Neural cell (in vitro differentiated cells): ENCODE data around the gene RASD2. TPM values are rescaled to one million over a fixed set of nuclear protein-coding genes. Genes with fewer than 3 reads are reported as not detected.
A peak's percentile ranks its signal among the peaks of the same experiment; 100 is the strongest.

Source experiments
- H2AFZ ChIP-seq: fragments of 200-600, 300-800 bp; sonication (generic), shearing (Covaris generic); 2 replicates; pipeline ENCODE4 v1.6.0; 2014; ENCODE audit warnings: low read depth, mild to moderate bottlenecking, antibody characterized with exemption, low read length, moderate library complexity
- H3F3A ChIP-seq: fragments of 200-600 bp; shearing (Covaris generic); 2 replicates; pipeline ENCODE4 v1.6.1; 2016; ENCODE audit warnings: mild to moderate bottlenecking, moderate library complexity, mixed read lengths, antibody characterized with exemption, low read length; ENCODE audit not compliant: insufficient read depth, poor library complexity, severe bottlenecking
- H3K27ac ChIP-seq: fragments of 200-600, 300-800 bp; sonication (generic), shearing (Covaris generic); 2 replicates; pipeline ENCODE4 v1.5.1; 2014; ENCODE audit warnings: mild to moderate bottlenecking, low read length, moderate library complexity
- H3K27me3 ChIP-seq: fragments of 300-800, 200-600 bp; sonication (generic), shearing (Covaris generic); 2 replicates; pipeline ENCODE4 v1.6.0; 2014; ENCODE audit warnings: mild to moderate bottlenecking, low read depth, low read length, moderate library complexity; ENCODE audit not compliant: insufficient read depth
- H3K36me3 ChIP-seq: fragments of 300-800, 200-600 bp; sonication (generic), shearing (Covaris generic); 2 replicates; pipeline ENCODE4 v1.5.1; 2014; ENCODE audit warnings: mild to moderate bottlenecking, antibody characterized with exemption, low read length, moderate library complexity; ENCODE audit not compliant: insufficient read depth
- H3K4me2 ChIP-seq: fragments of 300-800, 200-600 bp; sonication (generic), shearing (Covaris generic); 2 replicates; pipeline ENCODE4 v1.6.0; 2014; ENCODE audit warnings: mild to moderate bottlenecking, low read length
- H3K4me3 ChIP-seq: fragments of 300-800, 200-600 bp; sonication (generic), shearing (Covaris generic); 2 replicates; pipeline ENCODE4 v1.5.1; 2014; ENCODE audit warnings: mild to moderate bottlenecking, low read length, moderate library complexity
- H3K79me2 ChIP-seq: fragments of 200-600 bp; shearing (Covaris generic); replicated peaks from 2 replicates; pipeline ENCODE4 v1.6.0; 2014; ENCODE audit warnings: mild to moderate bottlenecking, low read length, moderate library complexity; ENCODE audit not compliant: insufficient read depth
- H3K9ac ChIP-seq: fragments of 300-800, 200-600 bp; sonication (generic), shearing (Covaris generic); 2 replicates; pipeline ENCODE4 v1.6.1; 2016; ENCODE audit warnings: mild to moderate bottlenecking, low read length, mixed read lengths
- H3K9me2 ChIP-seq: fragments of 200-600 bp; shearing (Covaris generic); 2 replicates; pipeline ENCODE4 v1.6.1; 2016; ENCODE audit warnings: mild to moderate bottlenecking, low read length, mixed read lengths; ENCODE audit not compliant: insufficient read depth
- H3K9me3 ChIP-seq: fragments of 200-600, 300-800 bp; sonication (generic), shearing (Covaris generic); 2 replicates; pipeline ENCODE4 v1.6.1; 2016; ENCODE audit warnings: mild to moderate bottlenecking, mixed run types, low read length, moderate library complexity, mixed read lengths
- H4K20me1 ChIP-seq: fragments of 200-600 bp; shearing (Covaris generic); 2 replicates; pipeline ENCODE4 v1.6.1; 2016; ENCODE audit warnings: mild to moderate bottlenecking, mixed run types; ENCODE audit not compliant: insufficient read depth
- CTCF ChIP-seq: fragments of 450-650 bp; IDR thresholded peaks from 2 replicates; pipeline ENCODE4 v1.5.1; 2014; ENCODE audit warnings: antibody characterized with exemption, mild to moderate bottlenecking, moderate library complexity; ENCODE audit not compliant: poor library complexity, severe bottlenecking
- EP300 ChIP-seq: fragments of 450-650 bp; conservative IDR thresholded peaks from 2 replicates; pipeline ENCODE4 v1.6.1; 2014; ENCODE audit warnings: antibody characterized with exemption, mild to moderate bottlenecking, moderate library complexity; ENCODE audit not compliant: poor library complexity, severe bottlenecking
- EZH2 ChIP-seq: fragments of 200-600, 300-800 bp; shearing (Covaris generic), sonication (generic); IDR thresholded peaks from 2 replicates; pipeline ENCODE4 v1.6.1; 2014; ENCODE audit warnings: antibody characterized with exemption, low read length, borderline replicate concordance, mild to moderate bottlenecking; ENCODE audit not compliant: insufficient read depth, poor library complexity, severe bottlenecking
- MXI1 ChIP-seq: fragments of 450-650 bp; conservative IDR thresholded peaks from 2 replicates; pipeline ENCODE4 v1.6.1; 2014; ENCODE audit warnings: antibody characterized with exemption, mild to moderate bottlenecking; ENCODE audit not compliant: poor library complexity, severe bottlenecking
- POLR2AphosphoS5 ChIP-seq: IDR thresholded peaks from 2 replicates; pipeline ENCODE4 v1.6.1; 2012
- RAD21 ChIP-seq: fragments of 450-650 bp; conservative IDR thresholded peaks from 2 replicates; pipeline ENCODE4 v1.6.1; 2014; ENCODE audit warnings: antibody characterized with exemption, mild to moderate bottlenecking, moderate library complexity
- SMC3 ChIP-seq: fragments of 450-650 bp; conservative IDR thresholded peaks from 2 replicates; pipeline ENCODE4 v1.6.1; 2014; ENCODE audit warnings: antibody characterized with exemption, mild to moderate bottlenecking, moderate library complexity; ENCODE audit not compliant: poor library complexity
- TAF1 ChIP-seq: IDR thresholded peaks from 2 replicates; pipeline ENCODE4 v1.6.1; 2012; ENCODE audit warnings: low read depth
- polyA plus RNA-seq: library from polyadenylated mRNA; depleted of rRNA; stranded (reverse); fragments of >200 nt; gene quantifications from 2 replicates; pipeline ENCODE4 v1.2.3, GENCODE V29; 2014
- TF ChIP-seq, protein P1 (sequence below): IDR thresholded peaks from 2 replicates; pipeline ENCODE4 v1.6.1; 2012; ENCODE audit warnings: borderline replicate concordance

Gene RASD2
- polyA plus RNA-seq, 1 donor from 2014 or later: 0.14 TPM

DNA sequence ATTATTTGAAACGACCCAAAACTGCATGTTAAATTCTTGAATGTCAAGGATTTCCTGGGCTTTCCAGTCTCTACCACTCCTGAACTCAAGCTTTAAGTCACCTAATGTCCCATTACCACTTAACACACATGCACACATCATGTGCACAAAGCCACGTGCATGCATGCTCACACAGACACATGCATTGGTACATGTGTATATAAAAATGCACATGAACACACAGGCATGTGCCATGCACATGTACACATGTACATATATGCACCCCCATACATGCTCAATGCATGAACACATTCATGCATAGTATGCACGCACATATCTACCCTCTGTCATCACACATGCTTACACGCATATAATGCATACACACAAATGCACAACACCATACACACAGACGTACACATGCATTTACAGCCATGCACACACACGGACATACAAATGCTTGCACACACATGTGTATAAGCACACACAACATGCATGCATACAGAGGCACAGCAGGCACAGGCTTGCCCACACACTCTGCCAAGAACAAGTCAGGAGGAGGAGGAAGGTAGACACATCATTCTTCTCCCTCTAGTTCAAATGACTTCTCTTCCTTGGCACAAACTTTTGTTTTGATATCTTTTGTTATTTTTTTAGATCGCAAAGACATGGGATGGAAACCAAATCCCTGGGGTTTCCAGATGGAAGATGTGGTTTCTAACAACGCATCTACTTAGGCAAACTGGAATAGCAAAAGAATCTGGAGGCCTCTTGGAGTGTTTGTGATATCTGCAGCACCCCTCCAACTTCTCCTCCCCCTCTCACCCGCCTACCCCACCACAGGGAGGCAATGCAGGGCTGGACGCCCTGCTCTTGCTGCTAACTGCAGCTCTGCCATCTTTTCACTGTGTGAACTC, 24.6 kb downstream of the RASD2 start:
- Histone ChIP-seq H3K4me3 (no peak overlapping the region), H3K9me2 (no peaks in the 10 kb centered on the region), H3K4me2 (no peak overlapping the region), H4K20me1 (no peaks in the 10 kb centered on the region), H3K9ac (no peak overlapping the region), H3K79me2 (no peaks in the 10 kb centered on the region), H3K9me3 (no peaks in the 10 kb centered on the region), H3K36me3 (no peaks in the 10 kb centered on the region), H3K27ac (no peak overlapping the region), H2AFZ (no peak overlapping the region), H3F3A (no peaks in the 10 kb centered on the region), H3K27me3 (no peaks in the 10 kb centered on the region)
- TF ChIP-seq MXI1 (no peak), EP300 (no peak), POLR2AphosphoS5 (no peak), EZH2 (no peak), SMC3 (no peak), CTCF (no peak), RAD21 (no peak), TAF1 (no peak)
- TF ChIP-seq, protein P1, sequence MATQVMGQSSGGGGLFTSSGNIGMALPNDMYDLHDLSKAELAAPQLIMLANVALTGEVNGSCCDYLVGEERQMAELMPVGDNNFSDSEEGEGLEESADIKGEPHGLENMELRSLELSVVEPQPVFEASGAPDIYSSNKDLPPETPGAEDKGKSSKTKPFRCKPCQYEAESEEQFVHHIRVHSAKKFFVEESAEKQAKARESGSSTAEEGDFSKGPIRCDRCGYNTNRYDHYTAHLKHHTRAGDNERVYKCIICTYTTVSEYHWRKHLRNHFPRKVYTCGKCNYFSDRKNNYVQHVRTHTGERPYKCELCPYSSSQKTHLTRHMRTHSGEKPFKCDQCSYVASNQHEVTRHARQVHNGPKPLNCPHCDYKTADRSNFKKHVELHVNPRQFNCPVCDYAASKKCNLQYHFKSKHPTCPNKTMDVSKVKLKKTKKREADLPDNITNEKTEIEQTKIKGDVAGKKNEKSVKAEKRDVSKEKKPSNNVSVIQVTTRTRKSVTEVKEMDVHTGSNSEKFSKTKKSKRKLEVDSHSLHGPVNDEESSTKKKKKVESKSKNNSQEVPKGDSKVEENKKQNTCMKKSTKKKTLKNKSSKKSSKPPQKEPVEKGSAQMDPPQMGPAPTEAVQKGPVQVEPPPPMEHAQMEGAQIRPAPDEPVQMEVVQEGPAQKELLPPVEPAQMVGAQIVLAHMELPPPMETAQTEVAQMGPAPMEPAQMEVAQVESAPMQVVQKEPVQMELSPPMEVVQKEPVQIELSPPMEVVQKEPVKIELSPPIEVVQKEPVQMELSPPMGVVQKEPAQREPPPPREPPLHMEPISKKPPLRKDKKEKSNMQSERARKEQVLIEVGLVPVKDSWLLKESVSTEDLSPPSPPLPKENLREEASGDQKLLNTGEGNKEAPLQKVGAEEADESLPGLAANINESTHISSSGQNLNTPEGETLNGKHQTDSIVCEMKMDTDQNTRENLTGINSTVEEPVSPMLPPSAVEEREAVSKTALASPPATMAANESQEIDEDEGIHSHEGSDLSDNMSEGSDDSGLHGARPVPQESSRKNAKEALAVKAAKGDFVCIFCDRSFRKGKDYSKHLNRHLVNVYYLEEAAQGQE: no peak

GRCh38 chr22:35567351-35568141, 26.9 kb downstream of the RASD2 start:
- Histone ChIP-seq H3K4me2 (peak overlapping the region; percentile 7), H3K9ac (no peak overlapping the region), H3K36me3 (no peaks in the 10 kb centered on the region), H2AFZ (no peak overlapping the region), H4K20me1 (no peaks in the 10 kb centered on the region), H3F3A (no peaks in the 10 kb centered on the region), H3K79me2 (no peaks in the 10 kb centered on the region), H3K4me3 (peak overlapping the region; percentile 27), H3K9me2 (no peaks in the 10 kb centered on the region), H3K9me3 (no peaks in the 10 kb centered on the region), H3K27ac (no peak overlapping the region), H3K27me3 (no peaks in the 10 kb centered on the region)
- TF ChIP-seq POLR2AphosphoS5 (peak; percentile 13), SMC3 (no peak)
